ENCODE measurements around the gene RRAS2.
"Not testable (repeated sequence)": the region's sequence is repeated elsewhere in the genome, so short reads cannot be mapped to it uniquely, and the experiment has no call there.

The RRAS2 gene

DNA sequence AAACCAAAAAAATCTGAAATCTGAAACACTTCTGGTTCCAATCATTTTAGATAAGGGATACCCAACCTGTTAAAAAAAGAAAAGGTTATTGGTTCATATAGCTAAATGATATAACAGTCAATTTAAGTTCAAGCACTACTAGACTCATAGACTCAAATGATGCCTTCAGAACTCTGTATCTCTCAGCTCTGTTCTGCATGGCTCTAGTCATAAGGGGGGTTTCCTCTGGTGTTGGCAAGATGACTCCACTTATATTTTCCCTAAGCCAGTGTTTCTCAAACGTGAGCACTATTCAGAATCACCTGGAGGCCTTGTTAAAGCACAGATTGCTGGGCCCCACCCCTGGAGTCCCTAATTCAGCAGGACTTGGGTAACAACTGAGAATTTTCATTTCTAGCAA is 11.5 kb upstream of the RRAS2 start:
- DNase-seq: no peak

DNA sequence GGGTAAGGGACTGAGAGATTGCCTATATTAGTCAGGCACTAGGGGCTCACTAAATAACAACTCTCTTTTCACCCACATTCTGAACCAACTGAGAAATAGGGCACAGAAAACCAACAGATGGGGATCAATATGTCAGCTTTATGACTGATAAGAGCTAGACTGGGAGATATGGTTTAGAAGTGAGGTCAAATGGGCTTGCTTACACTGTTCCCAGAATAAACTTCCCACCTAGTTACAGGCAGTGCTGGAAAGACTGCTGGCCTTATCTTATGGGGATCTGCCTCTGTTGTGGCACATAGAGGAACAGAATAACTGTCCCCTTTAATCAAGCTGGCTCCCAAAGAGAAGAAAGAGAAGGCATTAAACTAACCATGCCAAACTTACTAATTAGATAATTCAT is 10.6 kb upstream of the RRAS2 start:
- no peak for DNase-seq

DNA sequence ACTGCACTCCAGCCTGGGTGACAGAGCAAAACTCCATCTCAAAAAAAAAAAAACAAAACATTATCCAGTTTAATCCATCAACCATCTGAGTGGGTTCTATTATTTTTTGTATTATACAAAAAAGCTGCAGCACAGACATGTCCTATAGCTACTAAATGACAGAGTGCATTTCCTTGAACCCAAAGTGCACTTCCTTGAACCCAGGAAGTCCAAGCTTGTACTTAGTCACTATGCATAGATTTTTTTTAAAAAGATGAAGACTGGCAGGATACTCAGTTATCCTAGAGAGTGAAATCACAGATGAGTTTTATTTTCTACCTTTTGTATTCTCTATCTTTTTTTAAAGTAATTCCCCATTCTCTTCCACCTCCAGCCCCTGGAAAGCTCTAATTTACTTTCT is 8.0 kb upstream of the RRAS2 start:
- DNase-seq: no peak

DNA sequence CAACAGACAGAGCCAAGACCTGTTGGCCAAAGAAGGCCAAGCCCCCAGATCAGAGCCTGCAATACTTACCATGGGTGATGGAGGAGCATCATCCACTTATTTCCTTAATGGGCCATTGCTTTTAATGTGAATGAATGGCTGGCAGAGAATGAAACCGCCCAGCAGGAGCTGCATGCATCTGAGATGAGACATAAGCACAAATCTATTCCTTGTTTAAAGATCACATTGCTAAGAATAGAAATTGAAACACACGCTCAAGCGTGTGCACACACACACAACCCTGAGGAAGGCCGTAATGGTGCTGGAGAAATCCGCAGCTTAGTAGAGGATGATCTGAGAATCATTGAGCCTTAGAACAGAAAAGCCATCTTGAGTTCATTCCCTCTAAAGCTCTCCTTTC is 5.3 kb upstream of the RRAS2 start:
- no peak for DNase-seq

DNA sequence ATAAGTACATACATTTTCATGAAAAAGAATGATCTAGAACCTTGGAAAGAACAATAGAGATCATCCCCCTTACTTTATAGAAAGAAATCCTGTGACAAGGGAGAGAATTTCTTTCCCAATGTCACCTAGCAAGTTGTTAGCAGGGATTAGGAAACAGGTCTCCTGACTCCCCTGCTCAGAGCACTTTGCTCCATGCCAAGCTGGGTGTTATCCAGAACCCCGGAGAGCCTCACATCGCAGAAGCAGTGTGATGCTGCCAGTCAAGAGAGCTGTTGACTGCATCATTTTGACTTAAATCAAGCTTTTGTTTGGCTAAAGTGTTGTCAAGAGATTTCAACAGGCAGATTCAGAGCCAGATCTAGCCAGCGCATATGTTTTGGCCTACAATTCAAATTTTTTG is 3.6 kb upstream of the RRAS2 start:
- DNase-seq: no peak

DNA sequence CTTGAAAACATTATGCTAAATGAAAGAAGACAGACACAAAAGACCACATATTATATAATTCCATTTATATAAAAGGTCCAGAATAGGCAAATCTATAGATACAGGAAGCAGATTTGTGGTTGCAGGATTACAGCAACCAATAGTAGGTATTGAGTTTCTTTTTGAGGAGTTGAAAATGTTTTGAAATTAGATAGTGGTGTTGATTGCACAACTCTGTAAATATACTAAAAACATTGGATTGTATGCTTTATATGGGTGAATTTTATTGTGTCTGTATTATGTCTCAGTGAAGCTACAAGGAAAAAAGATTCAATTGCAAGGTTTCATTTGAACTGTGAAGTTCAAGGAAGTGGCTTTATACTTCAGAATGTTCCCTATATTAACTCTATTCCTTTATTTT is 3.0 kb upstream of the RRAS2 start:
- DNase-seq: no peak

DNA sequence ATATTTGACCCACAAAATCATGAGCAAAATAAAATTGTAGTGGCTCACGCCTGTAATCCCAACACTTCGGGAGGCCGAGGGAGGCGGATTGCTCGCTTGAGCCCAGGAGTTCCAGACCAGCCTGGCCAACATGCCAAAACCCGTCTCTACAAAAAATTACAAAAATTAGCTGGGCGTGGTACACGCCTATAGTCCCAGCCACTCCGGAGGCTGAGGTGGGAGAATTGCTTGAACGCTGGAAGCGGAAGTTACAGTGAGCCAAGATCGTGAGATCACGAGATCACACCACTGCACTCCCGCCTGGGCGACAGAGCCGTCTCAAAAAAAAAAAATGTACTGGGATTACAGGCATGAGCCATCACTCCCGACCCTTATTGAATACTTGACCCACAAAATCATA is 2.0 kb upstream of the RRAS2 start:
- no peak for DNase-seq

DNA sequence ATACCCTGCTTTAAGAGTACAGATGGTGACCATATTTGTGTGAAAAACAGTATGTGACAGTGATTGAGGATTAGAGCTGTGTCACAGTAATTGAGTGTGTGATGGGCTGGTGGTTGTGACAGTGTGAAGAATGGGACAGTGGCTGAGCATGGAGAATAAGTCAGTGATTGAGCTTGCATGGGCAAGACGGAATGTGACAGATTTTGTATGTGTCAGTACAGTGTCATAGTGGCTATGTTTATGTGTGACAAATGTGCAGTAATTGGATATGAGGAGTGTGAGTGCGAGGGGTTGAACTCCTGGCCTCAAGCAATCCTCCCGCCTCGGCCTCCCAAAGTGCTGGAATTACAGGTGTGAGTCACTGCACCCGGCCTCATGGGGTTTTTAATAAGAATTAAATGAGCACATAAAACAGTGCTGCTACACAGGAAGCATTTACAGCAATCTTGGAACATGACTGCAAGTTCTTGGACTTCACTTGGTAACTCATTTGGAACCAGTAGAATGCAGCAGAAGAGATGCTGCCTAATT is 583 bp upstream of the RRAS2 start:
- no peak for DNase-seq

DNA sequence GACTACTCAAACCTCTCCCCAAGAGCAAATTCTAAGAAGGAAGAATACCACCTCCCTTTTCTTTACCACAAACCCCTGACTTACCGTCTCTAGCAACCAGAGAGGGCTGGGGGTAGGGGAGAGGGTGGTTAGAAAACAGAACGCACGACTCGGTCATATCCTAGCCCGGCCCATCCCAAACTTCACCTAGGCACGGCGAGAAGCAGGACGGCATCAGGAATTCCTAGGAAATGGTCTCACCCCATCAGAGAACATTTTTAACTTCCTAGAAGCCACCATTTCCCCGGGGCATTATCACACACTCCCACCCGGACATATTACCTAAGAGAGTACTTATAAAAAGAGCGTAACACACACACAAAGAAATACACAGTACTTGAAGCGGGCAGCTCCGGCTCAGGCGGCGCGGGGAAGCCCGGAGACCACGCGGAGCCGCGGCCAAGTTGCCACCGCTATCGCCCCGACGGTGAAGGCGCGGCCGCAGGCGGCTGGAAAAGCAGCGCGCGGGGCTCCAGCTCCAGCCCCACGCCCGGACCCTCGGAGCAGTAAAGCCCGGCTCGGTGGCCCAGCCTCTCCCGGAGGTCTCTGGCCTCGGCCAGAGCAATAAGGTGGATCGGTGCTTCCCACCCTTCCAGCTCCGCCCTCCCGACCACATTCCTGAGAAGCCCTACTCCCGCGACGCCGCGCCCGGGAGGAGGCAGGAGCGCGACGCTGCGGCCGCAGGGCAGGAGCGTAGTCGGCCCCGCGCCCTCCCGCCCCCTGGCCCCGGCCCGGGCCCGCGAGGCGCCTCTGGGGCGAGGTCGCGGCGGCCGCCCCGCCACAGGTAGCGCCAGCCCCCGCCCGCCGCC is 878 bp downstream of the RRAS2 start:
- no peak for DNase-seq

DNA sequence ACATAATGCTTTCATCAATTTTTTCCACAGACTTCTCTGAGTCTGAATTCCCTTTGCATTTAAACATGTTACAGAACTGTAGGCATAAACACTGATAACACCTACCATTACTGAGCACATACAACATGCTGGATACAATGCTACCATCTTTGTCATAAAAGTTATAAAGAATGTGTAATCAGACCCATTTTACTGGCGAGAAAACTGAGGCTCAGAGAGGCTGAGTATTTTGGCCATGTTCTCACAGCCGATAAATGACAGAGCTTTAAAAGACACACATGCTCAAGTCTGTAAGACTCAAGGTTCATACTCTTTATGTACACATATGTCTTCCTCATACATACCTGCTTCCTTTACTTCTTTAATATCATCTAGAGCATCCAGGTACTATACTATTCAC is 2.6 kb downstream of the RRAS2 start:
- no peak for DNase-seq

DNA sequence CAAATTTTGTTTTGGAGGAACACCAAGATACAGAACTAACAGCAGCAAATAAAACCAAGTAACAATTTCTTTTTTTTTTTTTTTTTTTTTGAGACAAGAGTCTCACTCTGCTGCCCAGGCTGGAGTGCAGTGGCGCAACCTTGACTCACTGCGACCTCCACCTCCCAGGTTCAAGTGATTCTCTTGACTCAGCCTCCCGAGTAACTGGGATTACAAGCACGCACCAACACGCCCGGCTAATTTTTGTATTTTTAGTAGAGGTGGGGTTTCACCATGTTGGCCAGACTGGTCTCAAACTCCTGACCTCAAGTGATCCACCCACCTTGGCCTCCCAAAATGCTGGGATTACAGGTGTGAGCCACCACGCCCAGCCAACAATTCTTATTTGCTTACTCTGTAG is 4.4 kb downstream of the RRAS2 start:
- DNase-seq: not testable (repeated sequence)

DNA sequence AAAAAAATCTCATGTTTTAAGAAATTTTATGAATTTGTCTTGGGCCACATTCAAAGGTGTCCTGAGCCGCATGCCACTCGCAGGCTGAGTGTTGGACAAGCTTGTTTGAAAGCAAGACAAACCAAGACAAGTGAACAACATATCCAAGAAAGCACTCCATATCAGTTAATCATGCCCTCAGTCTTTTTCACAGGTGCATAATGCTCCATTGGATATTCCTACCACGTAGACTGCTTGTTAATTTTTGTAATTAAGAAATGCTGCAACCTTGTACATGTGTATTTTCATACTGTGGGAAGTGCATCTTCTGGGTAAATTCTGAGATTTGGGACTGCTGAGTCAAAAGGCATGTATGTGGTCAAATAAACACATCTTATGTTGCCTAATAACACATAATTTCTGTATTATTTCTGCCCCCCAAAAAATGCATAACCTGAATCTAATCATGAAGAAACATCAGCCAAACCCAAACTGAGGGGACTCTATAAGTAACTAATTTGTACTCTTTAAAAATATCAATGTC is 8.2 kb downstream of the RRAS2 start:
- no peak for DNase-seq

DNA sequence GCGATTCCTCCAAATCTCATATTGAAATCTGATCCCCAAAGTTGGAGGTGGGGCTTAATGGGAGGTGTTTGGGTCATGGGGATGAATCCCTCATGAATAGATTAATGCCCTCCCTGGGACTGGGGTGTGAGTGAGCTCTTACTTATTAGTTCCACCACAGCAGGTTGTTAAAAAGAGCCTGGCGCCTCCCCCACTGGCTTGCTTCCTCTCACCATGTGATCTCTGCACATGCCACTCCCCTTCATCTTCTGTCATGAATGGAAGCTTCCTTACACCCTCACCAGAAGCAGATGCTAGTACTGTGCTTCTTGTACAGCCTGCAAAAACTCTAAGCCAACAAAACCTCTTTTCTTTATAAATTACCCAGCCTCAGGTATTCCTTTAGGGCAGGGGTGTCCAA is 8.8 kb downstream of the RRAS2 start:
- no peak for DNase-seq

DNA sequence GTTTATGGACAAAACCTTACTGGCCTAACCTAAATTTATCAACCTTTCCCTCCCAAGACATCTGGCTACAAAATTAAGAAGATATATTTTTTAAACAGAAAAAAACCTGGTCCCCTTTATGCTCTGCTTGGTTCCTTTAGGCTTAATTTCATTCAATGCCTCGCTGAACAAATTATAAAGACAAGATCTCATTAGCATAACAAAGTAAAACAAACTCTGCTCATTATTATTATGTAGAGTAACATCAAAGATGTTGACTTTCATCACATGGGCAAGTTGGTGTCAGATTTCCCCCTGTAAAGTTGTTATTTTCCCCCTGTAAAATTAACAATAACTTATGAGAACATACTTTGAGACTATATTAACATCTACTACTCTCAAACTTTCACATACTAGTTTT is 11.0 kb downstream of the RRAS2 start:
- DNase-seq: no peak

DNA sequence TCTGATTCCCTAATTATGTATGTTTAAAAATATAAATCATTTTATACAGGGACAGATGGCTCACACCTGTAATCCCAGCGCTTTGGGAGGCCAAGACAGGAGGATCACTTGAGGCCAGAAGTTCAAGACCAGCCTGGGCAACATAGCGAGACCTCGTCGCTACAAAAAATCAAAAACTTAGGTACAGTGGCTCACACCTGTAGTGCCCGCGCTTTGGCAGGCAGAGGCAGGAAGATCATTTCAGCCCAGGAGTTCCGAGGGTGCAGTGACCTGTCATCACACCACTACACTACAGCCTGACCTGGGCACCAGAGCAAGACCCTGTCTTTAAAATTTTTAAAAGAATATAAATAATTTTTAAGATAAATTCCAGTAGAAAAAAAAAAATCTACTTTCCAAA is 11.5 kb downstream of the RRAS2 start:
- no peak for DNase-seq

DNA sequence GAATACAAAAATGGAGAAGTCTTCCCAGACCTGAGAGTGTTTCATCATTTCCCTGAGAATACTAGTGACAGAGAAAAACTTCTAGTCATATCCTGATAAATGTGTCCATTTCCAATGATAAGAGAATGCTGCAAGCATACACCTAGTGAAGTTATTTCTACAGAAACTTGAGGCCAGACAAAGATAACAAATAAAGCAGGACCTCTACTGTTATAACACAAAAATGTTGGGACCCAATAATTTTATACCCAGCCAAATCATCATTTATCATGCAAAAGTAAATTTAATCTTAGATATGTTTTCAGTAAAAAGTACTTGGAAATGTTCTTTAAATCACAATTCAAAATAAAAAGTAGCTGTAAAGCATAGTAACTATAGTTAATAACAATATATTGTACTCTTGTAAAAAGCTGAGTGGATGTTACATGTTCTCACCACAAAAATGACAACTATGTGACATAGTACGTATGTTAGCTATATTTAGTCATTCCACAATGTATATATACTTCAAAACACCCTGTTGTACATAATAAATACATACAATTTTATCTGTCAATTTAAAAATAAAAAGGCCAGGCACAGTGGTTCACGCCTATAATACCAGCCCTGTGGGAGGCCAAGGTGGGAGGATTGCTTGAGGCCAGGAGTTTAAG is 12.6 kb downstream of the RRAS2 start:
- DNase-seq: no peak

DNA sequence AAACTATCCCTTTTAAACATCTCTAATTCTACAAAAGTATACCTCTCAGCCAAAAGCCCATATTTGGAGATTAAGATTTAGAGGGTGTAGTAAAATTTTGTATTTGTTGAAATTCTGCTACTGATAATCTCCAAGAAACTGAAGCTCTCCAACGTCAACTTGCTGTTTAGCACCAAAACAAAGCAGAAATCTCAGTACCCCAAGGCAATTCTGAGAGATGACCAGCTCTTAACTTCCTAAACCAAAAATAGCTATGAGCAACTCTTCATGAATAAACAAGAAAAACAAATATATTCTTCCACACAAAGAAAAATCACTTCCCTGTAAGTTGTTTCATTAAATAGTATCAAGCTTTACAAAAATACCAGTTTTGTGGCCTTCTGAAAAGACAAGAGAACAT is 13.3 kb downstream of the RRAS2 start:
- no peak for DNase-seq

DNA sequence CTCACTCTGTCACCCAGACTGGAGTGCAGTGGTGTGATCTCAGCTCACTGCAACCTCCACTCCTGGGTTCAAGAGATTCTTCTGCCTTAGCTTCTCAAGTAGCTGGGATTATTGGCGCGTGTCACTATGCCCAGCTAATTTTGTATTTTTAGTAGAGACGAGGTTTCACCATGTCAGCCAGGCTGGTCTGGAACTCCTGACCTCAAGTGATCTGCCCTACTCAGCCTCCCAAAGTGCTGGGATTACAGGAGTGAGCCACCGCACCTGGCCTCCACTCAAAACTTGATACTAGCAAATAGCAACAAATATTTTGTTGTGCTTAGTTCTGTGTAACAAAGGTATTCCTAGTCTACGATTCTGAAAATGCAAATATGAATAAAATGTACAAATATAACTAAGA is 14.0 kb downstream of the RRAS2 start:
- DNase-seq: not testable (repeated sequence)

DNA sequence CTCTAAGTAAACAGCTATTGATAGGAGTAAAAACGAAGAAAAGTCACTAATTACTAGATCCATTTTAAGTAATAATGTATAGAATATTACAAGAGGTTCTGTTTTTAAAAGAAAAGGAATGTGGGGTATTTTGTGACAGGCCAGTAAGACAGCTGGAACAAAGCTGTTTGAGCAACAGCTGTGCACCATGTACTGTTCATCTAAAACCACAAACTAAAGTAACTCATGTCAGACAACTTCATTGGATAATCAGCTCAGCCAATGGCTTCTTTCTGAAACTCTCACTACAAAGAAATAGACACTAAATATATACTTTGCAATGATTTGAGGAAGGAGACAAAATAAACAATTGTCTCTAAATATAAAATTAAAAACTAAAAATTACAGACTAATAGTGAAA is 16.1 kb downstream of the RRAS2 start:
- no peak for DNase-seq

DNA sequence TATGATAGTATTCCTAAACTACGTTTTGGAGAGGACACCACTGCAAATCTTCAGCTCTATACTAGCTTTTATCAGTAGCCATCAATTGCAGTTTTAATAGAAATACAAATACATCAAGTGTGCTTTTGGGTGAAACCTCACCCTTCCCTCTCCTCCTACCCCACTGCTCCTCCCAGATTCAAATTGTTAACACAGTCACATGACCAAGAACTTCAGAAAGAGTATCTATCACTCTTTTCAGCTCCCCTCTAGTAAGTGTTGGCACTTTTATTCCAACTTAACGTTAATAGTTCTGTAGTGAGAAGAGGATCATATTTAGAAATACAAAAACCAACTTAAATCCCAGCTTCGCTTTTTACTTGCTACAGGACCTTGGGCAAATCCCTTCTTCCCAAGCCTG is 17.0 kb downstream of the RRAS2 start:
- DNase-seq: no peak

DNA sequence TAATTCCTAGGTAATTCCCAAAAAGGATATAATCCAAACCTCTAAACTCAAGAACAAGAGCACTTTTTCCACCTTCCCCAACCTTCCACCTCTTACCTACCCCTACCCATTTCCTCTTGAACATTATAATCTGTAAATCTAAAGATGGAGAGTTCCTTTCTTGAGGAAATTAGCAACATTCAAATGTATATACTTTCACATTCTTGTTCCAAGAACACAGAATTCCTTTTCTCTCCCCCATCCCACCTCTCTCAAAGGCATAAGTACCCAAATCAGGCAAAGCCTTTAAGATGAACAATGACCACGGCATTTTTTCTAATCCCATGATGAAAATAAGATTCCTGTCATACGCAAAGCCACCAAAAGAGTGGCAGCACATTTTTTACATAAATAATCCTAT is 18.3 kb downstream of the RRAS2 start:
- no peak for DNase-seq

DNA sequence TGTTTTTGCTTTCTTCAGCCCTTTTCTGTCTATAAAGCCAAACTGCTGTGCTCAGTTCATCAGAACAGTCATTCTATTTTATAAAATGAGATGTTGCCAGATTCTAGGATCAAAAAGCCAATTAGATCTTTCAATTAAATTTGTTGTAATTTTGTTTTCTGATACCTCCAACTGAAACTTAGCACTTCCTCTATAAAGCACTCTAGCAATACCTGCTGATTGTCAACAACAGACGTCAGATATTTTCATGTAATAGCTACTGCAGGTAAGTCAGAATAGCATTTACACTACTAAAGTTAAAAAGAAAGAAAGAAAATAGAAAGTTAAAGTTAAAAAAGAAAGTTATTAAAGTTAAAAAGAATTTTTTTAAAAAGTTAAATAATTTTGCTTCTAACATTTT is 19.6 kb downstream of the RRAS2 start:
- no peak for DNase-seq

DNA sequence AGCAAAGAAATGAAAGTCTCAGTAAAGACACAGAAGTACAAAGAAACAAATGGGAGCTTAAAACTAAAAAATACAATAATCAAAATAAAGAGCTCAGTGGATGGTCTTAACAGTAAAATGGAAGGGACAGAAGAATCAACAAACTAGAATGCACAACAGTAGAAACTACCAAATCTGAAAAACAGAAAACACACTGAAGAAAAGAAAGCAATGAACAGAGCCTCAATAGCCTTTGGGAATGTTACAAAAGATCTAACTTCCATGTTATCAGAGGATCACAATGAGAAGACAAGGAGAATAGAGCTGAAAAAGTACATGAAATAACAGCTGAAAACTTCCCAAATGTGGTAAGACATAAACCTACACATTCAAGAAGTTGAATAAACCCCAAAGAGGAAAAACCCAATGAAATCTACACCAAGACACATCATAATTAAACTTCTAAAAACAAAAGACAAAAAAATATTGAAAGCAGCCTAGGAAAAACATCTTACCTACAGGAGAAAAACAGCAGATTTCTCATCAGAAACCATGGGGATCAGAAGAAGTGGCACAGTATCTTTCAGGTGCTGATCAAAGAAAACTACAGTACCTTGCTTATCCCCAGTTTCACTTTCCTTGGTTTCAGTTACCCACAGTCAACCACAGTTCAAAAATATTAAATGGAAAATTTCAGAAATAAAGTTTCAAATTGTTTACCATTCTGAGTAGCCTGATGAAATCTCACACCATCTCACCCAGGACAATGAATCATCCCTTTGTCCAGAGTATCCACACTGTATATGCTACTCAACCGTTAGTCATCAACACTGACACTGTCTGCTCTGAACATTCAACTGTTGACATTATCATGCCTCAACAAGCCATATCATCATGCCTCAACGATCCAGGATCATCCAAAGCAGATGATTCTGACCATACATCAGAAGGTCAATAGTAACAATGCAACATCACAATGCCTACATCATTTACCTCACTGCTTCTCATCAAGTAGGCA is 22.2 kb downstream of the RRAS2 start:
- no peak for DNase-seq
